ENCODE measurements around the gene TEAD3.
A peak's percentile ranks its signal among the peaks of the same experiment; 100 is the strongest.
"Not testable (repeated sequence)": the region's sequence is repeated elsewhere in the genome, so short reads cannot be mapped to it uniquely, and the experiment has no call there.

The TEAD3 gene

DNA sequence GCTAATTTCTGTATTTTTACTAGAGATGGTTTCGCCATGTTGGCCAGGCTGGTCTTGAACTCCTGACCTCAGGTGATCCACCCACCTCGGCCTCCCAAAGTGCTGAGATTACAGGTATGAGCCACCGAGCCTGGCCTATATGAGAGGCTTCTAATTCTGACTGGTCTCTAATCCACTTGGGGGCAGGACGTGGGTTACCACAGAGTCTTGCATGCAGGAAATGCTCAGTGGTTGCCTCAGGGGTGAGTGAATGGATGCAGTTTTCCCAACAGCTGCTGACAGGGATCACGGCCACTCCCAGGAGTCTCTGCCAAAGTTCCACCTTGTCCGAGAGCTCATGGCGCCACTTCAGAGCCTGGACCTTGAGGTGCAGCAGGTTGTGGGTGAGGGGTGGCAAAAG is 51.2 kb downstream of the TEAD3 start:
- DNase-seq: no peak

DNA sequence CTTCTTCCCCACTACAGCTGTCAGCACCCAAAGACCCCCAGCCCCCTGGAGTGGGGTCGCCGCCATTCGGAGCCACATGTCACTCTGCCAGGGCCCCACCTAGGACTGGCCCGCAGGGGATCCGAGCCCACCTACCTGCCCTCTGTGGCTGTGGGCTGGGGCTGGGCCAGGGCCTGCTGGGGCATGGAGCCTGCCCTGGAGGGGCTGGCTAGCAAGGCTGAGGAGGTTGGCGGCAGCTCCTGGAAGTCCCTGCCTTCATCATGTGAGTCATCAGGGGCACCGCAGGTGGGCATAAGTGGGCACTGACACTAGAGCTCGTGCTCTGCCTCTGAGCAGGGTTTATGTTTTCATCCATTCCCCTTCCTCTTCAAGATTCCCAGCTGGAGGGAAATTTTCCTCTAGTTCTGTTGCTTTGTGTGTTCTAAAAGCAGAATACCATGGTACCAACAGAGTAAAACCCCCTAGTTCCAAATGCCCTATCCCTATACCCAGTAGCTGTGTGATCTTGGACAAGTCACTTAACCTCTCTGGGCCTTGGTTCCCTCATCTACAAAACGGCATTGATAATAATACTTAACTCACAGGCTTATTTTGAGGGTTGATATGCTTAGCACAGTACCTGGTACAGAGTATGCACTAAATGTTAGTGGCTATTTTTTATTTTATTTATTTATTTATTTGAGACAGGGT is 53.4 kb downstream of the TEAD3 start:
- DNase-seq: no peak

DNA sequence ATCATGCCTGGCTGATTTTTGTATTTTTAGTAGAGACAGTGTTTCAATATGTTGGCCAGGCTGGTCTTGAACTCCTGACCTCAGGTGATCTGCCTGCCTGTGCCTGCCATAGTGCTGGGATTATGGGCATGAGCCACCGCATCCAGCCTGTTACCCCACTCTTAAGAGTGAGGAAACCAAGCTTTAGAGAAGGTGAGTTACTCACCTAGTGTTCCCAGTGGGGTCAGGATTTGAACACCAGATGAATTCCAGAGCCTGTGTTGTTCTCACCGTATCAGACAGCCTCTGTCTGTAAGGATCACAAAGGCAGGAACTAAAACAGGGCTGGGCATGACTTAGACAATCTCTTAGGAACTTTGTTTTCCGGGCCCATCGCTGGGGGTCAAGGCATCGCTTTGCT is 54.2 kb downstream of the TEAD3 start:
- no peak for DNase-seq

DNA sequence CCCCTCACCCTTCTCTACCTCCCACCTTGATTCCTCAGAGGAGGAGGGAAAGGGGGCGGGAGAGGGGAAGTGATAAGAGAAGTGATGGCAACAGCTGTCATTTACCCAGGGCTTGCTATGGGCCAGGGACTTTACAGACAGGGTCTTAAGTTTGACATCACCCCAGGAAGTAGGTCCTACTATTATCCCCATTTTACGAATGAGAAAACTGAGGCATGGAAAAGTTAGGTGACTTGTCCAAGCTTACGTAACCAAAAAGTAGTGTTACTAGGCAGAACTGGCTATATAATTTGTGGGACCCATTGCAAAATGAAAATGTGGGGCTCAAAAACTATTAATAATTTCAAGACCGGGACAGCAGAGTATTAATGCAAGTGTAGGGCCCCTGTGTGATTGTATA is 55.2 kb downstream of the TEAD3 start:
- no peak for DNase-seq

DNA sequence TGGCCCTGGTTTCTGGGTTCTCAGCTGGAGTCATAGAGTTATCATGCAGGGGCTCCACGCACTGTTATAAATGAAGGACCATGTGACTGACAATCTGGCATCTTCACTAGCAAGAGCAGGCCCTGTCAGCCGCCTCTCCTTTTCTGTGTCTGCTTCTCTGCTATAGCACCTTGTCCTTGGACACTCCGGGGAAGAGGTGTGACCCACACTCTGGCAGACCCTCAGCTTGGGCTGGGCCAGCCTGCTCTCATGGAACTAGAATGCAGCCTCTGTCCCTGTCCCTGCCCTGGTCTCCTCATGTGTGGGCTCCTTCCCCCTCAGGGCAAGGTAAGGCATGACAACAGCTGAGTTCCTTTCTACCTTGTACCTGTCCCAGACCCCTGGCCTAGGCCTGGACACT is 55.7 kb downstream of the TEAD3 start:
- DNase-seq: no peak

DNA sequence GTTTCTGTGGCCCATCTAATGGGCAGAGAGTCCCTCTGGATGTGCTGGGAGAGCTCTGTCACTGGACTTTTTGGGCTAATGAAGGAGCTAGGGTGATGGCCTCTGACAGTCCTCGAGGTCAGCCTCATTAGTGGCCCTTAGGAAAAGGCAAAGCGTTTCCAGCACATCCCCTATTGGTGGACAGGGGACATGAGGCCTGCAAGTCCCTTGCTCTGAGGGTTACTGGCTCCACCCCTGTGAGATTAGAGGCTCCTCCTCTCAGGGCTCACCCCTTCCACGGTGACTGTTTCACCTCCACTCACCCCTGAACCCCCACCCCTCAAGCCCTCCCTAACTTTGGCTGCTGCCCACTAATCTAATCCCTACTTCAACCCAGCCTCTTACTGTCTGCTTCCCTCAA is 57.6 kb downstream of the TEAD3 start:
- DNase-seq: no peak

DNA sequence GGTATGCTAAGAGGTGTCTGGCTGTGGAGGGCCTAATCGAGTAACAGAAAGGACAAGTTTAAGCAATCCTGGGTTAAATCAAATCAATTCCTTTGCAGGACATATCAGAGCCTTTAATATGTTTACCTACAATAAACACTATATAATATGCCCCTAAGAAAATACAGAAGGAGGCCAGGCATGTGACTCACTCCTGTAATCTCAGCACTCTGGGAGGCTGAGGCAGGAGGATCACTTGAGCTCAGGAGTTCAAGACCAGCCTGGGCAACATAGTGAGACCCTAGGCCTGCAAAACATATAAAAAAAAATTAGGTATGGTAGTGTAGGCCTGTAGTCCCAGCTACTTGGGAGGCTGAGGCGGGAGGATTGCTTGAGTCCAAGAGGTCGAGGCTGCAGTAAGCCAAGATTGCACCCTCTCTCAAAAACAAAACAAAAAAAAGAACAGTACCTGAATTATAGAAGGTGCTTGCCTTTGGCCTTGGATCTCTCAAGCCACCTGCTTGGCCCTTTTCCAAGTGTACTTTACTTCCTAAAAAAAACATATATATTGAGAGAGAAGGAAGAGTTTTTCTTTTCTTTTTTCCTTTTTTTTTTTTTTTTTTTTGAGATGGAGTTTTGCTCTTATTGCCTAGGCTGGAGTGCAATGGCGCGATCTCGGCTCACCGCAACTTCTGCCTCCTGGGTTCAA is 58.4 kb downstream of the TEAD3 start:
- not testable (repeated sequence) for DNase-seq

DNA sequence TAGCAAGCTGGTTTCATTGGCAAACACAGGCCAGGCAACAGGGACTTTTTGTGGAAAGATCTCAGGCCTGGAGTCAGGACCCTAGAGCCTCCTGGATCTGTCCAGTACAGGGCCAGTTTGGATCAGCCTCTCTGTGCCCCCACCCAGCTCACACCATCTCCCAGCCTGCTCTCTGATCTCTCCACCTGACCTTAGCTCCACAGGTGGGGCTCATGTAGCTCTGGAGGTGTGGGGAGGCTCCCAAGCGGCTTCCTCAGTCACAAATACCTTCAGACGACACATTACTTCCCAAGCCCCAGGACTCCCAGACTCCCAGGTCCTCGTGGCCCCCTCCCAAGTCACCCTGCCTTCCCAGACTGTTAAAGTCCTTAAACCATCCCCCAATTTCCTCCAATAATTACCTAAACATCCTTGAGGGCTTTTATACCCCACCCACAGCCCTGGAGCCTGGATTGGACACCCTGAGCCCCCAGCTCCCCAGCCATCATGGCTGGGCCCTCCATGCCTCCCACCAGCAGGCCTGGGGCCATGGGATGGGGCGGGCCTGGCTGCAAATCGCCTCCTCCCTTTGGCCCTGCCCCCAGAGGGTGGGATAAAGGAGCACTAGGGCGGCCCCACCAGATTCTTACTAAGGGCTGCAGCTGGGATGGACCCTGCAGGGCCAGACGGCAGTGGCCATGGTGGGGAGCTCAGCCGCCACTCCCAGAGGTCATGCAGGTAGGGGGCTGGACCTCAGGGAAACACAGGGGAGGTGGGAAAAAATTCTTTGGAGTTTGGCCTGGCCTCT is 60.6 kb downstream of the TEAD3 start:
- DNase-seq: no peak

DNA sequence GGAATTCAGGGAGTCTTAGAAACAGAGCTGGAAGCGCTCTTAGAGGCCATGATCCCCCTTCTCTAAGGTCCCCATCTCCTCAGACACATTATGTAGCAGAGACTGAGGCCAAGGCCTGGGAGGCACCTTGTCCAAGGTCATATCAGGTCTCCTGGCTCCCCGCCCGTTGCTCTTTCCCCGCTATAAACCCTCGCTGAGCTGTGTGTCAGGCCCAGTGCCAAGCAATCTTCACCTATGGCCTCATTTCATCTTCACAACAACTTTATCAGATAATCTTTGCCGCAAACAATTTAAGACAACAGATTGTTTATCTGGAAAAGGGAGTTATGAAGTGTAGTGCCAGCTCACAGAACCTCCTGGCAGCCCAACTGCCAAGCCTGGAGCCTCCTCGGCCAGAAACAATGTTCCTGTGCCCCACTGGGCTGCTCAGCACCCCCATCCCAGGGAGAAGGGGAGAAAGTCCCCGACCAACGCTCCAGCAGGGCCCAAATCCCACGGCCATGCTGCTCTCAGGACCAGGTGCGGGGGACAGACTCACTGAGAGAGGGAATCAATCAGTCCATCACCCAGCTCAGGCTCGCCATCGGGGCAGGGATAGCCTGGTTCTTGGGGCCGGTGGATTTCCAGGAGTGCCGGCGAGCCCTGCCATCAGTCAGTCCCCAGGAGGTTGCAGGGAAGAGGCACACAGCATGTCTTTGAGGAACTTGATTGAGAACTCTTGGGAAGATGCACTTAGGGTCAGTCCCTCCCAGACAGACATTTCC is 61.6 kb downstream of the TEAD3 start:
- no peak for DNase-seq

DNA sequence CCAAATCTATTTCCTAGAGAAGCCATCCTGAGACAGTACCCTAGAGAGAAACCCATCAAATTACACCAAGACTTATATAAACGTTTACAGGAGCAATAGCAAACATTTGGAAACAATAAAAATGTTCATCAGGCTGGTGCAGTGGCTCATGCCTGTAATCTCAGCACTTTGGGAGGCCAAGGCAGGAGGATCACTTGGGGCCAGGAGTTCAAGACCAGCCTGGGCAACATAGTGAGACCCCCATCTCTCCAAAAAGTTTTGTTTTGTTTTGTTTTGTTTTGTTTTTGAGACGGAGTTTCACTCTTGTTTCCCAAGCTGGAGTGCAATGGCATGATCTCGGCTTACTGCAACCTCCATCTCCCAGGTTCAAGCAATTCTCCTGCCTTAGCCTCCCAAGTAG is 64.2 kb downstream of the TEAD3 start:
- DNase-seq: not testable (repeated sequence)

DNA sequence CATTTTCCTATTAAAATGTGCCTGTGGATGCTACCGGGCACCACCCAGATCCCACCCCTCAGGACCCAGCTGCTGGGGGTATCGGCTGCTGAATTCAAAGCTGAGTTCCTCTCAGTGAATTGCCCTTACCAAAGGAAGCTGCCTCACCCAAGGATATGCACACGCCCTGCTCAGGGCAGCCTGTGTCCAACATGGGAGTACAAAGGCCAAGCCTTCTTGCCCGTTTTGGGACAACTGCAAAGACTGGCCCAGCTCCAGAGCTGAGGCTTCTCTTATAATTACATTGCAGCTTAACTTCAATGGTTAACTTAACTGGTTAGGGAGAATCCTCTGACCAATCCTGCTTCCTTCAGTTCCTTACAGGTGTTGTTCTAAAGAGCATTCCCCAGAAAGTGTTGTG is 64.6 kb downstream of the TEAD3 start:
- DNase-seq: no peak

DNA sequence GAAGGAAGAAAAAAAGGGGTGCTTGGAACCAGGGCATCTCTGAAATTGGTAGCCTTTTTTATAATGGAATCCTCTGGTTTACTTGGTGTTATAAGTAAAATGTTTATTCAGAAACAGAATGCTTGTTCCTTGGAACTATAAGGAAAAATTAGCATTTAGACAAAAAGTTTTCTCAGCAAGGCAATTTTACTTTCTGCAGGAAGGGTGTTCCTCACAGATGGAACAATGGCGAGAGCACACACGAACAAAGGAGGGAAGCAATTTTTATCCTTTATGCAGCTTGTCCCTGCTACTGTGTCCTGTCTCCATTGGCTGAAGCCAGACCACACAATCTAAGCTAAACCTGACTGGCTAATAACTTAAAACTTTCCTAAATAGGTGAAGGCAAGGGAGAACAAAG is 67.4 kb downstream of the TEAD3 start:
- DNase-seq: no peak

DNA sequence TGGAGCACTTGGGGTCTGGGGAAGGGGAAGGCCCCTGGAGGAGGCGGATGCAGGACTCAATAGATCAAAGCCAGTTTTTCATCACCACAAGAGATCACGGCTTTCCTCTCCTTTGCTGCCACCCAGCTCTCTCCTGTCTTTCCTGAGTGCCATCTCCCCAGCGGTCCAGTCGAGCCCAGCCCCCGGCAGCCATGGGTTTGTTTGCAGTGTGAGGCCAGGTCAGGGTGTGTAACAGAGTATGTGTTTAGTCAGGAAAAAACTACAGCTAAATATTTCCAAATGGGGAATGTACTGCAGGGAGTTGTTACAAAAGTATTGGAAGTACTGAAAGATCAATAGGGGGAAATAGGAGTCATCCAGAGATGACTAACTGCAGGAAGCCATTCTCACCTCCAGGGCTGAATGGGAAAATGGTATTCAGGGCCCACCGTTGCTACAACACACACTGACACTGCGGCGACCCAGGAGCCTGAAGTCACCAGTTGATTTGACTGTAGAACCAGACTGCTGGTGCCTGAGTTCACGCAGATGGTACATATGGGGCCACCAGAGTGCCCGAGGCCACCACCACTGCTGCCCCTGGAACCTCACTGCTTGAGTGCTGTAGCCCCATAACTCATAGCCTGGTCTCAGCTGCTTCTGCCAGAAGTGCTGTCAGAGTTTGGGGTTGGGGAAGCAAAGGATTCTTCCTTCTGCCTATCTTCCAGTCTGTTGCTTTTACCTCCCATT is 68.3 kb downstream of the TEAD3 start:
- no peak for DNase-seq

DNA sequence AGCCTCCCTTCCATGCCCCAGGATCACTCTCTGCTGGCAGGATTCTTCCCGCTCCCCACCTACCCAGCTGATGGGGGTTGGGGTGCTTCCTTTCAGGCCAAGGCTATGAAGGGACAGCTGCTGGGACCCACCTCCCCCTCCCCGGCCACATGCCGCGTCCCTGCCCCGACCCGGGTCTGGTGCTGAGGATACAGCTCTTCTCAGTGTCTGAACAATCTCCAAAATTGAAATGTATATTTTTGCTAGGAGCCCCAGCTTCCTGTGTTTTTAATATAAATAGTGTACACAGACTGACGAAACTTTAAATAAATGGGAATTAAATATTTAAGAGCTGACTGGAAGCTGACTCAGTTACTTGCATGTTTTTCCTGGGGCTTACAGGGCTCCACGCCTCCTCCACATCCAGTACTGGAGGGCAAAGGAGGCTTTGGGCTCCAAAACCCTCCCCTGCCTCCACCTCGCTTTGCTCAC is 69.0 kb downstream of the TEAD3 start:
- no peak for DNase-seq

DNA sequence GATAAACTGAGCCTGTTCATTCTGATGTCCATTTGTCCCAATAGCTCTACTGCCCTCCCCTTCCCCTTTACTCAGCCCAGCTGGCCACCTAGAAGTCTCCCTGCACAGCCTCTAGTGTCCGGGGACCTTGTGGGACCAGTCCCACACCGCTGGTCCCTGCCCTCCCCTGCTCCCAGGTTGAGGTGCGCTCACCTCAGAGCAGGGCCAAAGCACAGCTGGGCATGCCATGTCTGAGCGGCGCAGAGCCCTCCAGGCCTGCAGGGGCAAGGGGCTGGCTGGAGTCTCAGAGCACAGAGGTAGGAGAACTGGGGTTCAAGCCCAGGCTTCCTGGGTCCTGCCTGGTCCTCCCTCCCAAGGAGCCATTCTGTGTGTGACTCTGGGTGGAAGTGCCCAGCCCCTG is 69.4 kb downstream of the TEAD3 start:
- no peak for DNase-seq

DNA sequence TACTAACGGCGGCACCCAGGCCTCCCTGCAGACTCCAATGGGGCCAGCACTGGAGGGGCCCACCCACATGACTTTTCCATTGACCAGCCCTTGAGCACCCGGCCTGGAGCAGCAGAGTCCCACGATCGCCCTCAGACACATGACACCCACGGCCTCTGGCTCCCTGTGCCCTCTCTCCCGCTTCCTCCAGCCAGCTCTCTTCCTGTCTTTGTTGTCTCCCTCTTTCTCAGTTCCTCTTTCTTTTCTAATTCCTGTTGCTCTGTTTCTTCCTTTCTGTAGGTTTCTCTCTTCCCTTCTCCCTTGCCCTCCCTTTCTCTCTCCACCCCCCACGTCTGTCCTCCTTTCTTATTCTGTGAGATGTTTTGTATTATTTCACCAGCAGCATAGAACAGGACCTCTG is 70.8 kb downstream of the TEAD3 start:
- no peak for DNase-seq

DNA sequence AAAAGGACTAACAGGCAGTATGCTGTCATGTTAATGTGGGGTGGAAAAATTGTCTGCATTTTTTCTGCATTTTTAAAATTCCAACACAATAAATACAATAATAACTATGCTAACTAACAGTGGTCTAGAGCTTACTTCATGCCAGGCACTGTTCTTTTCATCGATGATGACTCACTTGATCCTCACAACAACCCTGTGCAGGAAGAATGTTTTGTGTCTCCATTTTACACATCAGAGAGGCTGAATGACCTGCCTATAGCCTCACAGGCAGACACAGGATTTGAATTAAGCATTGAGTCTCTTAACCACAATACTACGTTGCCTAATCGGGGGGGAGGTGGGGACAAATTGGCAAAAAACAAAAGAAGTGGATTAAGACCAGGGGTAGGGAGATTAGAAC is 71.6 kb downstream of the TEAD3 start:
- DNase-seq: peak; percentile 14

All from eye (tissue), 1 donor.